Measurements from ENCODE around the gene SPACA5B. TPM values are rescaled to one million over a fixed set of nuclear protein-coding genes. Genes with fewer than 3 reads are reported as not detected.

Gene SPACA5B
- total and polyA plus RNA-seq, 10 of the 15 experiments (the other 5 are each of a cell fraction or from before 2014, with no cell fraction given) = 1.0 TPM; not detected in 9

GRCh38 chrX:48180811-48181210, 50.4 kb downstream of the SPACA5B start:
- Histone ChIP-seq H3K36me3 (ENCODE audit: control insufficient read depth in 2 of 2, insufficient read depth in 2 of 2, low read length in 1 of 2) (no peaks in the 10 kb centered on the region), H3K27ac (ENCODE audit: control insufficient read depth, insufficient read depth) (no peak overlapping the region), H4K20me1 (ENCODE audit: control insufficient read depth, insufficient read depth) (no peaks in the 10 kb centered on the region), H3K4me2 (ENCODE audit: control insufficient read depth, insufficient read depth) (no peak overlapping the region), H2AFZ (ENCODE audit: control insufficient read depth, low read depth, low read length) (no peak overlapping the region), H3K4me1 (ENCODE audit: control insufficient read depth, insufficient read depth, low read length) (no peaks in the 10 kb centered on the region), H3K9ac (ENCODE audit: control insufficient read depth, insufficient read depth, low read length) (no peak overlapping the region), H3K4me3 (no peak overlapping the region), H3K27me3 (replicated peaks in 1 of 2; ENCODE audit: control insufficient read depth in 2 of 2, insufficient read depth in 2 of 2, low read length in 1 of 2) (no peaks in the 10 kb centered on the region), H3K79me2 (ENCODE audit: control insufficient read depth, insufficient read depth, low read length) (no peaks in the 10 kb centered on the region), H3K9me3 (replicated peaks; ENCODE audit: control insufficient read depth, insufficient read depth, low read length) (no peaks in the 10 kb centered on the region)
- DNase-seq (ENCODE audit: low read depth, low spot score) (no peak), FAIRE-seq (no peak), ATAC-seq (no peak)
- BruUV-seq (replicated peaks) = no TSS peak
- POLR2A ChIA-PET = no interaction called here
- intact Hi-C loops (cut with micrococcal nuclease; ENCODE audit: unreplicated experiment) (no loop called here), in situ Hi-C loops (cut with MboI) (no loop called here)
- SMC1A ChIA-PET (ENCODE audit: uncharacterized antibody, unreplicated experiment) = no interaction called here
- RAD21 ChIA-PET (ENCODE audit: unreplicated experiment) = no interaction called here
- TF ChIP-seq EZH2 (IDR thresholded peaks at IDR 0.05; ENCODE audit: borderline replicate concordance, control insufficient read depth, low read depth, low read length) = no peak
- TF ChIP-seq IKZF1 (conservative IDR thresholded peaks at IDR 0.05) = no peak
- no peak for TF ChIP-seq JUND (IDR thresholded peaks at IDR 0.05; ENCODE audit: low read depth, low read length)
- TF ChIP-seq, protein P1, sequence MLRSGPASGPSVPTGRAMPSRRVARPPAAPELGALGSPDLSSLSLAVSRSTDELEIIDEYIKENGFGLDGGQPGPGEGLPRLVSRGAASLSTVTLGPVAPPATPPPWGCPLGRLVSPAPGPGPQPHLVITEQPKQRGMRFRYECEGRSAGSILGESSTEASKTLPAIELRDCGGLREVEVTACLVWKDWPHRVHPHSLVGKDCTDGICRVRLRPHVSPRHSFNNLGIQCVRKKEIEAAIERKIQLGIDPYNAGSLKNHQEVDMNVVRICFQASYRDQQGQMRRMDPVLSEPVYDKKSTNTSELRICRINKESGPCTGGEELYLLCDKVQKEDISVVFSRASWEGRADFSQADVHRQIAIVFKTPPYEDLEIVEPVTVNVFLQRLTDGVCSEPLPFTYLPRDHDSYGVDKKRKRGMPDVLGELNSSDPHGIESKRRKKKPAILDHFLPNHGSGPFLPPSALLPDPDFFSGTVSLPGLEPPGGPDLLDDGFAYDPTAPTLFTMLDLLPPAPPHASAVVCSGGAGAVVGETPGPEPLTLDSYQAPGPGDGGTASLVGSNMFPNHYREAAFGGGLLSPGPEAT (IDR thresholded peaks at IDR 0.05; ENCODE audit: low read depth) = no peak
- TF ChIP-seq PRDM15 (CRISPR knock-in tag; IDR thresholded peaks at IDR 0.05) = no peak
- no peak for TF ChIP-seq NFIC (IDR thresholded peaks at IDR 0.05; ENCODE audit: low read depth, low read length)
- TF ChIP-seq MYB (IDR thresholded peaks at IDR 0.05; ENCODE audit: borderline replicate concordance, low read depth, low read length) = no peak
- TF ChIP-seq SIX5 (IDR thresholded peaks at IDR 0.05; ENCODE audit: low read depth, low read length, severe bottlenecking) = no peak
- TF ChIP-seq KDM1A (IDR thresholded peaks at IDR 0.05; ENCODE audit: borderline replicate concordance) = no peak
- no peak for TF ChIP-seq NR2C1 (IDR thresholded peaks at IDR 0.05)
- TF ChIP-seq SUPT20H (IDR thresholded peaks at IDR 0.05; ENCODE audit: borderline replicate concordance, control insufficient read depth, low read depth, low read length) = no peak
- no peak for TF ChIP-seq ZNF384 (IDR thresholded peaks at IDR 0.05; ENCODE audit: borderline replicate concordance, low read depth, low read length)
- TF ChIP-seq MEF2A (IDR thresholded peaks at IDR 0.05; ENCODE audit: insufficient read depth, low read depth, low read length) = no peak
- no peak for TF ChIP-seq PKNOX1 (IDR thresholded peaks at IDR 0.05)
- CTCF ChIA-PET = no interaction called here
- 58% methylated on average over 4 of the region's 4 CpGs for WGBS (ENCODE audit: insufficient coverage, insufficient replicate concordance, low lambda C conversion rate, missing lambda C conversion rate)
